ENCODE measurements around the gene SEC16A.

Gene SEC16A

GRCh38 chr9:136520053-136520540 is 37.3 kb upstream of the SEC16A start:
- peaks cover 12% of the 10 kb centered on the region; the same call in 1 of the 2 replicates for H3K36me3 ChIP-seq (ENCODE audit: insufficient read depth, low read length)
- H3K9ac ChIP-seq (ENCODE audit: insufficient read length) = no peak overlapping the region
- peak overlapping the region; percentile 38 for H3K27ac ChIP-seq
- no peak for DNase-seq (ENCODE audit: low read depth, low spot score)
- TF ChIP-seq FOXP2 (optimal IDR thresholded peaks at IDR 0.05; ENCODE audit: control extremely low read depth, extremely low read length, insufficient read depth) (no peak), EZH2 (IDR thresholded peaks at IDR 0.05) (no peak), POLR2AphosphoS5 (IDR thresholded peaks at IDR 0.05; ENCODE audit: borderline replicate concordance, low read depth, low read length) (no peak)
- H3K4me3 ChIP-seq = peak overlapping the region; percentile 52
- no peaks in the 10 kb centered on the region for H3K9me3 ChIP-seq (ENCODE audit: low read depth, low read length)

DNA sequence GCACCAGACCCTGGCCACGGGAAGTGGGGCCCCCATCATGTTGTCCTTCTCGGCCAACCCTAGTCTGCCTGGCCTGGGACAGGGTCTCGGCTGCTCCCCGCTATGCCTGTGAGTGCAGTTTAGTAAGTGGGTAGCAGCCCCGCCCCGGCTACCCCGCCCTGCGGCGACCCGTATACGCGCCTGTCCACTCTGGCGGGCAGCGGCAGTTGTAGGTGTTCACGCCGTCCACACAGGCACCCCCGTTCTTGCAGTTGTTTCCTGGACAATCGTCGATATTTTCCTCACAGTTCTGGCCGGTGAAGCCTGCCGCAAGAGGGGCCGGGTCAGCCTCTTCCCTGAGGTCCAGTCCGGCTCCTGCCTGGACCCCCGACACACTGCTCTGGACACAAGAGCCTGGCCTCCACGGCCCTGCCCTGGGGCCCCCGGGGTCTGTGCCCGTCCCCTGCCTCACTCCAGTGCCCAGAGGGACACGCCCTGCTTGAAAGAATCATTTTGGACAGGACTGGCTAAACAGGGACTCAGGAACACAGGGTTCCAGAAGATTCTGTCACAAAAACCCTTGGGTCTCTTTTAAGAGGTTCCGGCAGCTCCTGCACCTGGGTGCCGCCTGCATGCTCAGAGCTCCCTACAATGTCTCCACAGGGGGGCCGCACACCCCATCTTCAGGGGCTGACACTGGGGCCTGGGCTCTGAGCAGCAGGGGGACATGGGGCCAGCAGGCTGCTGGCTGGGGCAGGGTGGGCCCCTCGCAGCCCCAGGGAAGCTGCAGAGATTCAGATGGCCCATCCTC is 36.6 kb upstream of the SEC16A start:
- Histone ChIP-seq H3K9me3 (ENCODE audit: low read depth, low read length) (no peaks in the 10 kb centered on the region), H3K27ac (peak overlapping the region; percentile 71), H3K4me3 (peak overlapping the region; percentile 52), H3K36me3 (ENCODE audit: insufficient read depth, low read length) (peaks cover 13% of the 10 kb centered on the region; the same call in 1 of the 2 replicates), H3K9ac (ENCODE audit: insufficient read length) (no peak overlapping the region)
- DNase-seq (ENCODE audit: low read depth, low spot score) = no peak
- no peak for TF ChIP-seq POLR2AphosphoS5 (IDR thresholded peaks at IDR 0.05; ENCODE audit: borderline replicate concordance, low read depth, low read length)
- no peak for TF ChIP-seq EZH2 (IDR thresholded peaks at IDR 0.05)
- TF ChIP-seq FOXP2 (optimal IDR thresholded peaks at IDR 0.05; ENCODE audit: control extremely low read depth, extremely low read length, insufficient read depth) = no peak

- Histone ChIP-seq H3K4me3 (no peak overlapping the region), H3K36me3 (ENCODE audit: insufficient read depth, low read length) (peaks cover 13% of the 10 kb centered on the region; the same call in 1 of the 2 replicates), H3K27ac (no peak overlapping the region), H3K9me3 (ENCODE audit: low read depth, low read length) (no peaks in the 10 kb centered on the region), H3K9ac (ENCODE audit: insufficient read length) (no peak overlapping the region)
- no peak for DNase-seq (ENCODE audit: low read depth, low spot score)
- TF ChIP-seq EZH2 (IDR thresholded peaks at IDR 0.05) (no peak), FOXP2 (optimal IDR thresholded peaks at IDR 0.05; ENCODE audit: control extremely low read depth, extremely low read length, insufficient read depth) (no peak), POLR2AphosphoS5 (IDR thresholded peaks at IDR 0.05; ENCODE audit: borderline replicate concordance, low read depth, low read length) (no peak)
Observed at GRCh38 chr9:136518623-136519022, 35.8 kb upstream of the SEC16A start.

- no peaks in the 10 kb centered on the region for H3K9me3 ChIP-seq (ENCODE audit: low read depth, low read length)
- H3K4me3 ChIP-seq = no peak overlapping the region
- TF ChIP-seq EZH2 (IDR thresholded peaks at IDR 0.05) = no peak
- no peak for TF ChIP-seq FOXP2 (optimal IDR thresholded peaks at IDR 0.05; ENCODE audit: control extremely low read depth, extremely low read length, insufficient read depth)
- TF ChIP-seq POLR2AphosphoS5 (IDR thresholded peaks at IDR 0.05; ENCODE audit: borderline replicate concordance, low read depth, low read length) = no peak
- DNase-seq (ENCODE audit: low read depth, low spot score) = no peak
- H3K9ac ChIP-seq (ENCODE audit: insufficient read length) = no peak overlapping the region
- H3K36me3 ChIP-seq (ENCODE audit: insufficient read depth, low read length) = peaks cover 18% of the 10 kb centered on the region
- no peak overlapping the region for H3K27ac ChIP-seq
Observed at GRCh38 chr9:136517950-136518349, 35.1 kb upstream of the SEC16A start.

DNA sequence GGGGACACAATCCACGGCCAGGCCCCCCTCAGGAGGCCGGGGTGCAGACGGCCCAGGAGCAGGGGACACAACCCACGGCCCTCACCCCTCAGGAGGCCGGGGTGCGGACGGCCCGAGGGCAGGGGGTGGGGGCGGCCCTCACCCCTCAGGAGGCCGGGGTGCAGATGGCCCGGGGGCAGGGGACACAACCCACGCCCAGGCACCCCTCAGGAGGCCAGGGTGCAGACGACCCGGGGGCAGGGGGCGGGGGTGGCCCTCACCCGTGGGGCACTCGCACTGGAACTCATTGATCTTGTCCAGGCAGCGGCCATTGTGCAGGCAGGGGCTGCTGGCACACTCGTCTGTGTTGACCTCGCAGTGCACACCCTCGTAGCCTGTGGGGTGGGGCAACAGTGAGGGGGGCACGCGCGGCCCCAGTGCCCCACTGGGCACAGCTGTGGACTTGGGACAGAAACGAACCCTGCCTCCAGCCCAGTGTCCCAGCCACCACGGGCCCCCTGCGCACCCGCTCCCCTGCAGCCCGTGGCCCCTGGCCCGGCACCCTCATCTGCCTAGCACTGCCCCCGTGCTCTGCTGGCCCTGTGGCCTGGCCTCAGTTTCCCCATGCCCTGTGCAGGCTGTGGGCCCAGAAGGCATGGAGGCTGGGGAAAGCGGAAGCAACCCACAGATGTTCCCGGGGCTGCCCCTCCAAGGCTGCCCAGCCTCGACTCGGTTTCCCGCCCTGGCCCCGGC is 34.3 kb upstream of the SEC16A start:
- TF ChIP-seq POLR2AphosphoS5 (IDR thresholded peaks at IDR 0.05; ENCODE audit: borderline replicate concordance, low read depth, low read length) (no peak), FOXP2 (optimal IDR thresholded peaks at IDR 0.05; ENCODE audit: control extremely low read depth, extremely low read length, insufficient read depth) (no peak), EZH2 (IDR thresholded peaks at IDR 0.05) (no peak)
- Histone ChIP-seq H3K9ac (ENCODE audit: insufficient read length) (no peak overlapping the region), H3K27ac (no peak overlapping the region), H3K36me3 (ENCODE audit: insufficient read depth, low read length) (peaks cover 23% of the 10 kb centered on the region), H3K4me3 (no peak overlapping the region), H3K9me3 (ENCODE audit: low read depth, low read length) (no peaks in the 10 kb centered on the region)
- no peak for DNase-seq (ENCODE audit: low read depth, low spot score)

DNA sequence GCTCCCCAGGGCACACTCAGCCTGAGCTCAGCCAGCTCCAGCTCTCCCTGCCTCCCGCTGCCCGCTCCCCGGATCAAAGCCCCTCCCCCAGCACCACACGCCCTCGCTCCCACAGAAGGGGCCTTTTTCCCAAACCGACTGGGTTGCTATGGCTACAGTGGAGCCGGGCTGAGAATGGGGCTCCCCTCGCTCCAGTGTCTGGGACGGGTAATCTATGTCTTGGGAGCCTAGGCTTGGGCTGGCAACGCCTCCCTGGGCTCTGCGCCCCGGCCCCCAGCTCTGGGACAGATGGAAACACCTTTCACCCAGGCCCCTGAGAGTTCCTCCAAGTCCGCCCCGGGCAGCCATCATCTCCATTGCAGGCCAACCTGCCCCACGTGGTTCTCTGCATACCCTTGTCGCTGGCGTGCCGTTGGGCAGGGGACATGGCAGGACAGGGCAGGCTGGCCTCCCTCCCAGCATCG is 33.4 kb upstream of the SEC16A start:
- Histone ChIP-seq H3K9ac (ENCODE audit: insufficient read length) (no peak overlapping the region), H3K36me3 (ENCODE audit: insufficient read depth, low read length) (peaks cover 26% of the 10 kb centered on the region), H3K9me3 (ENCODE audit: low read depth, low read length) (no peaks in the 10 kb centered on the region), H3K4me3 (no peak overlapping the region), H3K27ac (no peak overlapping the region)
- DNase-seq (ENCODE audit: low read depth, low spot score) = no peak
- TF ChIP-seq FOXP2 (optimal IDR thresholded peaks at IDR 0.05; ENCODE audit: control extremely low read depth, extremely low read length, insufficient read depth) (no peak), POLR2AphosphoS5 (IDR thresholded peaks at IDR 0.05; ENCODE audit: borderline replicate concordance, low read depth, low read length) (no peak), EZH2 (IDR thresholded peaks at IDR 0.05) (no peak)

GRCh38 chr9:136515276-136515675 is 32.4 kb upstream of the SEC16A start:
- Histone ChIP-seq H3K4me3 (no peak overlapping the region), H3K9ac (ENCODE audit: insufficient read length) (no peak overlapping the region), H3K36me3 (ENCODE audit: insufficient read depth, low read length) (peaks cover 26% of the 10 kb centered on the region), H3K9me3 (ENCODE audit: low read depth, low read length) (no peaks in the 10 kb centered on the region), H3K27ac (no peak overlapping the region)
- DNase-seq (ENCODE audit: low read depth, low spot score) = no peak
- TF ChIP-seq EZH2 (IDR thresholded peaks at IDR 0.05) (no peak), POLR2AphosphoS5 (IDR thresholded peaks at IDR 0.05; ENCODE audit: borderline replicate concordance, low read depth, low read length) (no peak), FOXP2 (optimal IDR thresholded peaks at IDR 0.05; ENCODE audit: control extremely low read depth, extremely low read length, insufficient read depth) (no peak)

GRCh38 chr9:136514022-136514714 is 31.3 kb upstream of the SEC16A start:
- H3K9ac ChIP-seq (ENCODE audit: insufficient read length) = no peak overlapping the region
- H3K9me3 ChIP-seq (ENCODE audit: low read depth, low read length) = no peaks in the 10 kb centered on the region
- H3K36me3 ChIP-seq (ENCODE audit: insufficient read depth, low read length) = peaks cover 31% of the 10 kb centered on the region
- no peak for DNase-seq (ENCODE audit: low read depth, low spot score)
- H3K4me3 ChIP-seq = no peak overlapping the region
- no peak overlapping the region for H3K27ac ChIP-seq
- TF ChIP-seq EZH2 (IDR thresholded peaks at IDR 0.05) (no peak), POLR2AphosphoS5 (IDR thresholded peaks at IDR 0.05; ENCODE audit: borderline replicate concordance, low read depth, low read length) (no peak), FOXP2 (optimal IDR thresholded peaks at IDR 0.05; ENCODE audit: control extremely low read depth, extremely low read length, insufficient read depth) (no peak)

Measured in SK-N-MC (cell line).